Thoracic aorta (tissue), 2 donors: ENCODE results near the gene PRKG2. TPM values are rescaled to one million over a fixed set of nuclear protein-coding genes. Genes with fewer than 3 reads are reported as not detected.
A peak's percentile ranks its signal among the peaks of the same experiment; 100 is the strongest.

Experiments used
- ATAC-seq: fragments of 150-250 bp; one replicate; pipeline ENCODE4 v1.8.0; 2017; ENCODE audit warnings: low read depth; ENCODE audit not compliant: insufficient number of reproducible peaks, low FRiP score
- DNase-seq: peaks from one replicate; pipeline ENCODE4 v3.0.0-alpha.2; 2020; ENCODE audit warnings: low spot score
- H3K27ac ChIP-seq, 2 donors: fragments of 200-600 bp; sonication (generic); 1 replicate in 1 of 2; 2 replicates in 1 of 2; pipeline ENCODE4 v1.5.1; 2016; ENCODE audit warnings: mild to moderate bottlenecking in 2 of 2, moderate library complexity in 2 of 2
- H3K27me3 ChIP-seq: fragments of 200-600 bp; sonication (generic); replicated peaks from 2 replicates; pipeline ENCODE4 v1.6.0; 2016; ENCODE audit warnings: mild to moderate bottlenecking; ENCODE audit not compliant: insufficient read depth
- H3K36me3 ChIP-seq: fragments of 200-600 bp; sonication (generic); one replicate; pipeline ENCODE4 v1.5.1; 2016
- H3K4me1 ChIP-seq, 2 donors: fragments of 200-600 bp; sonication (generic); 1 replicate in 1 of 2; 2 replicates in 1 of 2; pipeline versions ENCODE4 v1.5.1 to v1.6.0; 2016; ENCODE audit warnings: low read depth in 2 of 2, mild to moderate bottlenecking in 1 of 2; ENCODE audit not compliant: control insufficient read depth in 1 of 2
- H3K4me3 ChIP-seq: fragments of 200-600 bp; sonication (generic); 2 replicates; pipeline ENCODE4 v1.5.1; 2016; ENCODE audit warnings: mild to moderate bottlenecking
- H3K9me3 ChIP-seq: fragments of 200-600 bp; sonication (generic); 2 replicates; pipeline ENCODE4 v1.5.1; 2016
- CTCF ChIP-seq: fragments of 200-600 bp; sonication (generic); IDR thresholded peaks from one replicate; pipeline ENCODE4 v1.5.1; 2019; ENCODE audit warnings: antibody characterized with exemption
- total RNA-seq, 2 donors: library from RNA; depleted of rRNA; stranded (reverse); fragments of >200 nt; gene quantifications; one replicate each; pipeline versions ENCODE4 v1.1.0 to v1.2.3, GENCODE V29; 2016

Gene PRKG2, protein sequence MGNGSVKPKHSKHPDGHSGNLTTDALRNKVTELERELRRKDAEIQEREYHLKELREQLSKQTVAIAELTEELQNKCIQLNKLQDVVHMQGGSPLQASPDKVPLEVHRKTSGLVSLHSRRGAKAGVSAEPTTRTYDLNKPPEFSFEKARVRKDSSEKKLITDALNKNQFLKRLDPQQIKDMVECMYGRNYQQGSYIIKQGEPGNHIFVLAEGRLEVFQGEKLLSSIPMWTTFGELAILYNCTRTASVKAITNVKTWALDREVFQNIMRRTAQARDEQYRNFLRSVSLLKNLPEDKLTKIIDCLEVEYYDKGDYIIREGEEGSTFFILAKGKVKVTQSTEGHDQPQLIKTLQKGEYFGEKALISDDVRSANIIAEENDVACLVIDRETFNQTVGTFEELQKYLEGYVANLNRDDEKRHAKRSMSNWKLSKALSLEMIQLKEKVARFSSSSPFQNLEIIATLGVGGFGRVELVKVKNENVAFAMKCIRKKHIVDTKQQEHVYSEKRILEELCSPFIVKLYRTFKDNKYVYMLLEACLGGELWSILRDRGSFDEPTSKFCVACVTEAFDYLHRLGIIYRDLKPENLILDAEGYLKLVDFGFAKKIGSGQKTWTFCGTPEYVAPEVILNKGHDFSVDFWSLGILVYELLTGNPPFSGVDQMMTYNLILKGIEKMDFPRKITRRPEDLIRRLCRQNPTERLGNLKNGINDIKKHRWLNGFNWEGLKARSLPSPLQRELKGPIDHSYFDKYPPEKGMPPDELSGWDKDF
- total RNA-seq, result under 1 TPM in 1 of 2 donors, not detected in 1; 0.14 TPM

DNA sequence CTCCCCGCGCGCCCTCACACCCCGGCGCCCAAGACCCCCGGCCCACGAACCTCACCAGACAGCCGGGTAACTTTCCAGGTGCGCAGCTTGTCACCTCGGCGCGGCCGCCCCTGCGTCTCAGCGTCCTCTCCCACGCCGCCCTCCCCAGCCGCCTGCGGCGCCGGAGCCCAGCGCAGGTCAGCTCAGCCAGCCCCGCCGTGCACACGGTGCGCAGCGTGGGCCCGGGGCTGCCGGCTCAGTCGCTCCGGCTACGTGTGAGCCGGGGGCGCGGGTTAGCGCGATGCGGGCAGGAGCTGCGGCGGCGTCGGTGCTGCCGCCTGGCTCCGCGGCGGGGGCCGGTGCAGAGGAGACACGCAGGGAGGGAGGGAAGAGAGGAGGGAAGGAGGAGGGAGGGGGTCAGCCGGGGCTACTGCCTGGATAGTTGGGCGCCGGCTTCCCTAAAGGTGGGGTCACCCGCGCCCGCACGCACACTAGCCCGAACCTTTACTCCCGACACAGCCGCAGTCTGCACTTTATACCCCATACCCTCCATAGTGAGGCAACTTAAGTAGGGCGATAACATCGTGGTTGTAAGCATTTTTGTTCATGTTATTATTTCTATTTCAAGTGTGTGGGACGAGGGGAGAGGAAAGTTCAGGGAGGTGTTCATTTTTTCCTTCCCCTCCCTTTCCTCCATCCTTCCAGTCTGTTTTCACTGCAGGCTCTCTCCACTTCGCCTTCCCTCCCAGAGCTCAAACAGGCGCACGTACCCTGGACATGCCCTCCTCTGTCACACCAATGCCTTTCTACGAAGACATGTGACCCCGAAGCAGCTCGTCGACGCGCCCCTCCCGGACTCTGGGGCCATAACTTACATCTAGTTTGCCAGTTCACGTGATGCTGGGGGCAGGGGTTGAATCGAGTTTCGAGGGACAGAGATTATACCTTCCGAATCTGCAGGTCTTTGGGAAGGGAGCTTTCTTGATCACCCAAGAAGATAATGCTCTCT, at the start of gene PRKG2:
PRKG2 (minus strand) TSS at position 342 of the 988 bp plus-strand sequence. CDS start 10,175 bp downstream, outside the sequence.
- ATAC-seq, result no peak

GRCh38 chr4:81260443-81261101, 45.5 kb upstream of the PRKG2 start:
- ATAC-seq, result no peak

More for the DNA sequence above, at the start of gene PRKG2:
- Histone ChIP-seq H3K9me3 (peaks cover 3% of the 10 kb centered on the region), H3K27ac (no peak within 1 kb of the TSS), H3K4me3 (peak within 1 kb of the TSS; percentile 68), H3K4me1 (peaks cover 0 to 14% of the 10 kb centered on the region in 2 donors), H3K27me3 (no peaks in the 10 kb centered on the region), H3K36me3 (no peaks in the 10 kb centered on the region)
- DNase-seq, result no peak
- TF ChIP-seq CTCF, result no peak

DNA sequence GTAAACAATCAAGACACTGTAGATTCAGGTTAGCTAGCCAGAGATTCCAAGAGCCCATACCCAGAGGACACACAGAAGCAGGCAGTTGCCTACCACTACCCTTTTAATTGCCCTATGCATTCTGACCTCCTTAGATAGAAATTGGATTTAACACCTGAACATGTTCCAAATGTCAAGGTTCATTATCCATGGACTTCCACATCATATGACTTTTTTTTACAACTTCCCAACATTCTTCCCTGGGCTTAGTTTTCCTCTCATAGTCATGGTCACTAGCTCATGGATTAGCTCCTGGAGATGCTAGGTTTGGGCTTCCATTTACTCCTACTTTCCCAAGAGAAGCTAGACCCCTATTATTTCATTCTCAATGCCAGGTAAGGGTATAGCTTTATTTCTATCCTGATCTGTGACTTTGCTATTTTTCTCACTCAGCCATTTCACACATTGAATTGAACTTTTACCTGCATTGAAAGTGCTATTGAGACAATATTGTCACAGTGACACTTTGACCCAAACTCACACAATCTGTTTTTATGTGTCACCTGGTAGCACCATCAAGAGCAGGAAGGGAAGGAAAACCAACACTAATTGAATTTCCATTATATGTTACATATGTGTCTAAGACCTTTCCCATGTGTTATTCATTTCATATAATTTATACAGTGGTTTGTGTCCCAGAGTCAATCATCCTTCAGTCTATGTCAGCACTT, 44.0 kb upstream of the PRKG2 start:
- no peaks in the 10 kb centered on the region for H3K36me3 ChIP-seq
- no peak overlapping the region for H3K27ac ChIP-seq
- DNase-seq (no peak), ATAC-seq (no peak)
- H3K9me3 ChIP-seq, result no peaks in the 10 kb centered on the region
- H3K4me3 ChIP-seq, result no peak overlapping the region
- TF ChIP-seq CTCF, result no peak
- H3K27me3 ChIP-seq, result no peaks in the 10 kb centered on the region
- H3K4me1 ChIP-seq, result peaks cover 0 to 15% of the 10 kb centered on the region in 2 donors

More at GRCh38 chr4:81260443-81261101, 45.5 kb upstream of the PRKG2 start:
- no peak for DNase-seq
- Histone ChIP-seq H3K36me3 (no peaks in the 10 kb centered on the region), H3K4me1 (peaks cover 0 to 15% of the 10 kb centered on the region in 2 donors), H3K27ac (no peak overlapping the region), H3K4me3 (no peak overlapping the region), H3K9me3 (no peaks in the 10 kb centered on the region), H3K27me3 (no peaks in the 10 kb centered on the region)
- no peak for TF ChIP-seq CTCF

DNA sequence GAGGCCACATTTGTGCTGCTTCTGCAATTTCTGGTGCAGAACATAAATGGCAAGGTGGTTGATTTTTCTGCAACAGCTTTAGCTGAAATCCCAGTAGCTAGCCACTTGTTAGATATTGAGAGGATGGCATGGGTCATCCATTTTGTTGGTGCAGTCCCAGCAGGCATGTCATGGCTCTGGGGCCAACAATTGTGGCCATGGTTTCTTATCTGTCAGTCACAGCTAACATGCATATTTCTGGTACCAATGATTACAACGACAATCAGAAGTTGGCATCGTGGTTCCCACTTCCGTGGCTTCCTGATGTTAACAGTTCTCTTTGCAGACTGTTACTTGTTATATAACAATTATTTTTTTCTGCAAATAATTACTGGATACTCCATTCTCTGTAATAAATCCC, 42.8 kb upstream of the PRKG2 start:
- Histone ChIP-seq H3K27ac (no peak overlapping the region), H3K9me3 (no peaks in the 10 kb centered on the region), H3K4me1 (peaks cover 0 to 15% of the 10 kb centered on the region in 2 donors), H3K27me3 (no peaks in the 10 kb centered on the region), H3K36me3 (no peaks in the 10 kb centered on the region), H3K4me3 (no peak overlapping the region)
- no peak for DNase-seq
- no peak for ATAC-seq
- no peak for TF ChIP-seq CTCF
